Caco-2 (cell line): ENCODE data around the gene ADGRB2. TPM values are rescaled to one million over a fixed set of nuclear protein-coding genes. Genes with fewer than 3 reads are reported as not detected.

Experiments used
- BruUV-seq: library from RNA; stranded (reverse); fragments of 400-500 nt; replicated peaks from 2 replicates; lab custom pipeline; 2021; lab: Mats Ljungman, UMichigan
- CTCF ChIA-PET: fragments of 300-600 bp; sonication (Branson Sonifier 250); formaldehyde crosslinking; loops from one replicate; lab custom pipeline; 2022; ENCODE audit warnings: antibody characterized with exemption; lab: Charles Lee
- POLR2A ChIA-PET: fragments of 300-600 bp; sonication (Branson Sonifier 250); formaldehyde crosslinking; loops from one replicate; lab custom pipeline; 2022; ENCODE audit warnings: antibody characterized with exemption; lab: Charles Lee
- DNase-seq, 2 experiments: peaks; one replicate each; pipeline versions ENCODE4 v3.0.0 to v3.0.0-alpha.2; 2020 to 2022
- H3K27me3 ChIP-seq: replicated peaks from 2 replicates; pipeline ENCODE4 v1.6.0; 2011; ENCODE audit warnings: low read length; ENCODE audit not compliant: control insufficient read depth, insufficient read depth
- H3K36me3 ChIP-seq: 2 replicates; pipeline ENCODE4 v1.5.1; 2011; ENCODE audit warnings: low read length; ENCODE audit not compliant: control insufficient read depth, insufficient read depth
- H3K4me1 ChIP-seq: fragments of 250-450 bp; sonication (Bioruptor Pico); 2 replicates; pipeline ENCODE4 v1.5.1; 2020; ENCODE audit warnings: mild to moderate bottlenecking
- H3K4me3 ChIP-seq: 2 replicates; pipeline ENCODE4 v1.5.1; 2011; ENCODE audit warnings: low read depth, mild to moderate bottlenecking, control low read depth, low read length
- H3K9me3 ChIP-seq: fragments of 250-450 bp; sonication (Bioruptor Pico); 2 replicates; pipeline ENCODE4 v1.5.1; 2020; ENCODE audit warnings: mild to moderate bottlenecking, moderate library complexity
- H3K27ac Mint-ChIP-seq: one replicate; pipeline ENCODE4 v1.8.0; 2022; ENCODE audit warnings: mixed read lengths; ENCODE audit not compliant: unreplicated experiment
- H3K27me3 Mint-ChIP-seq: one replicate; pipeline ENCODE4 v1.8.0; 2022; ENCODE audit warnings: mixed read lengths; ENCODE audit not compliant: insufficient read depth, unreplicated experiment
- H3K36me3 Mint-ChIP-seq: one replicate; pipeline ENCODE4 v1.8.0; 2022; ENCODE audit warnings: mild to moderate bottlenecking, mixed read lengths; ENCODE audit not compliant: insufficient read depth, unreplicated experiment
- H3K4me1 Mint-ChIP-seq: one replicate; pipeline ENCODE4 v1.8.0; 2022; ENCODE audit warnings: low read depth, mixed read lengths; ENCODE audit not compliant: unreplicated experiment
- H3K4me3 Mint-ChIP-seq: one replicate; pipeline ENCODE4 v1.8.0; 2022; ENCODE audit warnings: mild to moderate bottlenecking, moderate library complexity, mixed read lengths; ENCODE audit not compliant: unreplicated experiment
- H3K9me3 Mint-ChIP-seq: one replicate; pipeline ENCODE4 v1.8.0; 2022; ENCODE audit warnings: mixed read lengths; ENCODE audit not compliant: unreplicated experiment
- intact Hi-C: fragments of 100-400 bp; cut with micrococcal nuclease; formaldehyde crosslinking; loops from one replicate; pipeline ENCODE4 v1.10.0; 2022; ENCODE audit not compliant: unreplicated experiment
- total RNA-seq: library from RNA; stranded (reverse); gene quantifications from 2 replicates; pipeline ENCODE4 v1.2.3, GENCODE V29; 2022
- TF ChIP-seq, protein P1 (sequence below), 2 experiments: fragments of 200-600 bp in 1 of 2; IDR thresholded peaks; 1 replicate in 1 of 2; 2 replicates in 1 of 2; pipeline versions ENCODE4 v1.5.1 to v1.8.0; 2011 to 2022; ENCODE audit warnings: antibody characterized with exemption in 1 of 2, control low read depth in 1 of 2, inconsistent platforms in 1 of 2, low read depth in 1 of 2, low read length in 1 of 2, mild to moderate bottlenecking in 1 of 2, moderate library complexity in 1 of 2; ENCODE audit not compliant: insufficient read depth in 1 of 2, severe bottlenecking in 1 of 2, unreplicated experiment in 1 of 2

The ADGRB2 gene
- total RNA-seq, 1 experiment from 2014 or later: 2.2 TPM

DNA sequence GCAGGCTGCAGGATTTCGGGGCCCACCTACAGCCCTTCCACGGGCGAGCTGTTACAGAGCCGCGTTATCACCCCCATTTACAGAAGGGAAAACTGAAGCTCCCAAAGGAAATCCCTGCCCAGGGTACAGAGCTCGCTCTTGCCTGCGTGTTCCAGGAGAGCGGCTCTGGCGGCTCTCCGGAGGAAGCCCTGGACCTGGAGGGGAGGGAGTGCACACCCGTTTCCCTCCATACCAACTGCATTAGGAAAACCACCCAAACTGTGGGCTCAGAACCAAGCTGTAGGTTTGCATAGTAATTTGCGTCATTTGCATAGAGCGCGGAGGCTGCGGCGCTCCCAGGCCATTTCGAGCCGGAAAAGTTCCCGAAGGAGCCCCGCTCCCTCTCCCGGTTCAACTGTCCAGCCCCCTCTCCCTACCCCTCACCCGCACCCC, 24.7 kb upstream of the ADGRB2 start:
- ChIA-PET POLR2A (interaction anchor here (0.6 to 1.5 kb wide), 5 partner anchors 156 to 610 kb away, joined by 3 to 5 read pairs (median 4); no protein-coding TSS in a partner anchor), CTCF (interaction anchor here (0.6 to 2.0 kb wide), 32 partner anchors 9 to 603 kb away, joined by 3 to 36 read pairs (median 5); partner anchors contain the start of genes COL16A1, KHDRBS1, PEF1 and PTP4A2)

DNA sequence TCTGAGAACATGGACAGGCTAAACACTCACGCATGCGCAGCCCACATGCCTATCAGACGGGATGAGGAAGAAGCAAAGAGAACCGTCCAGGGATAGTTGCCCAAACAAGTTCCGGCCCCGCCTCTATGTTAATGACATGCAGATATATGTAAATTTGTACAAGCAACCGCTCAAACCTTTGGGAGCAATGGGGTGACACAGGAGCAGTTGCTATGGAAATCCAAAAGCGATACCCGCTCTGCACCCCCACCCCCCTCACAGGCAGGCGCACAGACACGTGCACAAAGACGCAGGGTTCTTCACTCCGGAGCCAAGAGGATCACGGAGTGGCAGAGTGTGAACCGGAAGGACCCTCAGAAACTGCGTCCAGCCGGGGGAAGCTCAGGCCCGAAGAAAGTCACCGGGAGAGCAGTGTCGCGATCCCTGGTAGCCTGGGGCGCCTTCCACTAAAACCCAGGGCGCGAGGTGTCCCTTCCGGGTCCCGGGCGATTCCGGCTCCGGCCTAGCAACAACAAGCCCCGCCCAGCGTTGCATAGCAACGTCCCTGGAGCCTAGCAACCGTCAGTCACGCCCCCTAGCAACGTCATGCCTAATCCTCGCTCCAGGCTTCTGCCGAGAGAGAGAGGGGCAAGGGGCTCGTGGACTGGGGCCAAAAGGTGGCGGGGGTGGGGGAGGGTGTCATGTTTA, 24.1 kb upstream of the ADGRB2 start:
- TF ChIP-seq, protein P1, sequence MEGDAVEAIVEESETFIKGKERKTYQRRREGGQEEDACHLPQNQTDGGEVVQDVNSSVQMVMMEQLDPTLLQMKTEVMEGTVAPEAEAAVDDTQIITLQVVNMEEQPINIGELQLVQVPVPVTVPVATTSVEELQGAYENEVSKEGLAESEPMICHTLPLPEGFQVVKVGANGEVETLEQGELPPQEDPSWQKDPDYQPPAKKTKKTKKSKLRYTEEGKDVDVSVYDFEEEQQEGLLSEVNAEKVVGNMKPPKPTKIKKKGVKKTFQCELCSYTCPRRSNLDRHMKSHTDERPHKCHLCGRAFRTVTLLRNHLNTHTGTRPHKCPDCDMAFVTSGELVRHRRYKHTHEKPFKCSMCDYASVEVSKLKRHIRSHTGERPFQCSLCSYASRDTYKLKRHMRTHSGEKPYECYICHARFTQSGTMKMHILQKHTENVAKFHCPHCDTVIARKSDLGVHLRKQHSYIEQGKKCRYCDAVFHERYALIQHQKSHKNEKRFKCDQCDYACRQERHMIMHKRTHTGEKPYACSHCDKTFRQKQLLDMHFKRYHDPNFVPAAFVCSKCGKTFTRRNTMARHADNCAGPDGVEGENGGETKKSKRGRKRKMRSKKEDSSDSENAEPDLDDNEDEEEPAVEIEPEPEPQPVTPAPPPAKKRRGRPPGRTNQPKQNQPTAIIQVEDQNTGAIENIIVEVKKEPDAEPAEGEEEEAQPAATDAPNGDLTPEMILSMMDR (IDR thresholded peaks at IDR 0.05; ENCODE audit: insufficient read depth in 1 of 2, low read depth in 1 of 2, low read length in 1 of 2, severe bottlenecking in 1 of 2, unreplicated experiment in 1 of 2): no peak
- Mint-ChIP-seq H3K4me3 (peak overlapping the region; percentile 74), H3K27ac (peak overlapping the region; percentile 90), H3K4me1 (no peaks in the 10 kb centered on the region), H3K27me3 (no peaks in the 10 kb centered on the region), H3K9me3 (no peaks in the 10 kb centered on the region), H3K36me3 (no peaks in the 10 kb centered on the region)
- 0 out of 2 replicates have a peak, but pooled peaks cover 7% of the 10 kb centered on the region for H3K4me1 ChIP-seq
- H3K9me3 ChIP-seq: no peaks in the 10 kb centered on the region
- intact Hi-C loops: loop anchor here (1.0 to 5.0 kb wide), 2 partner anchors 73 to 226 kb away; no protein-coding TSS in a partner anchor
- ChIA-PET CTCF (interaction anchor here (0.6 to 2.0 kb wide), 19 partner anchors 10 to 603 kb away, joined by 3 to 36 read pairs (median 7); partner anchors contain the start of genes KHDRBS1 and PEF1), POLR2A (interaction anchor here (0.6 to 1.5 kb wide), 4 partner anchors 156 to 609 kb away, joined by 3 to 5 read pairs (median 4); no protein-coding TSS in a partner anchor)
- BruUV-seq: no TSS peak
- H3K27me3 ChIP-seq: no peaks in the 10 kb centered on the region
- peak overlapping the region; percentile 54 for H3K4me3 ChIP-seq
- no peaks in the 10 kb centered on the region for H3K36me3 ChIP-seq
- DNase-seq: peak; percentile 91 to 94

More for the DNA sequence above, 24.7 kb upstream of the ADGRB2 start:
- Histone ChIP-seq H3K36me3 (no peaks in the 10 kb centered on the region), H3K27me3 (no peaks in the 10 kb centered on the region), H3K4me1 (0 out of 2 replicates have a peak, but pooled peaks cover 7% of the 10 kb centered on the region), H3K4me3 (peak overlapping the region; percentile 54), H3K9me3 (no peaks in the 10 kb centered on the region)
- DNase-seq: no peak
- H3K27me3 Mint-ChIP-seq: no peaks in the 10 kb centered on the region
- no peaks in the 10 kb centered on the region for H3K4me1 Mint-ChIP-seq
- peak overlapping the region; percentile 74 for H3K4me3 Mint-ChIP-seq
- intact Hi-C loops: loop anchor here (1.0 to 5.0 kb wide), 4 partner anchors 27 to 227 kb away; no protein-coding TSS in a partner anchor
- peak overlapping the region; percentile 90 for H3K27ac Mint-ChIP-seq
- TF ChIP-seq, protein P1 (IDR thresholded peaks at IDR 0.05; ENCODE audit: insufficient read depth in 1 of 2, low read depth in 1 of 2, low read length in 1 of 2, severe bottlenecking in 1 of 2, unreplicated experiment in 1 of 2): no peak
- H3K36me3 Mint-ChIP-seq: no peaks in the 10 kb centered on the region
- no TSS peak for BruUV-seq
- no peaks in the 10 kb centered on the region for H3K9me3 Mint-ChIP-seq

DNA sequence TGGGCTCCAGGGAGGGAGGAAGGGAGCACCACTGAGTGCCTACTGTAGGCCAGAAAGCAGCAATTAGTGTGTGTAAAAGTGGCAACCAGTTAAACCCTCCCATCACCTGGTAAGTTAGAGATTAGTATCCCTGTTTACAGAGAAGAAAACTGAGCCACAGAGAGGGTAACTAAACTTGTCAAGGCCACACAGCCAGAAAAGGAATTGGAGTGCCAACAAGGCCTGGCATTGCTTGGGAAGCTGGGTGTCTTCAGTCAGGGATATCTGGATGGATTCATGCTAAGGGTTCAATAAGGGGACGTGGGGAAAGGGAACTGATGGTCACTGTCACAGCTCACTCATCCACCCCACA, 23.6 kb upstream of the ADGRB2 start:
- Histone ChIP-seq H3K4me1 (0 out of 2 replicates have a peak, but pooled peaks cover 7% of the 10 kb centered on the region), H3K36me3 (no peaks in the 10 kb centered on the region), H3K9me3 (no peaks in the 10 kb centered on the region), H3K27me3 (no peaks in the 10 kb centered on the region), H3K4me3 (peak overlapping the region; percentile 54; the same call in 1 of the 2 replicates)
- Mint-ChIP-seq H3K4me1 (no peaks in the 10 kb centered on the region), H3K9me3 (no peaks in the 10 kb centered on the region), H3K36me3 (no peaks in the 10 kb centered on the region), H3K4me3 (peak overlapping the region; percentile 74), H3K27ac (peak overlapping the region; percentile 90), H3K27me3 (no peaks in the 10 kb centered on the region)
- CTCF ChIA-PET: interaction anchor here (0.6 kb wide), 1 partner anchor 368 kb away, joined by 3 read pairs; no protein-coding TSS in a partner anchor
- POLR2A ChIA-PET: interaction anchor here (1.3 kb wide), 1 partner anchor 226 kb away, joined by 3 read pairs; no protein-coding TSS in a partner anchor
- TF ChIP-seq, protein P1 (IDR thresholded peaks at IDR 0.05; ENCODE audit: insufficient read depth in 1 of 2, low read depth in 1 of 2, low read length in 1 of 2, severe bottlenecking in 1 of 2, unreplicated experiment in 1 of 2): no peak
- DNase-seq: peak in 1 of 2 experiments; percentile 5
- intact Hi-C loops: loop anchor here (1.0 to 5.0 kb wide), 2 partner anchors 72 to 225 kb away; no protein-coding TSS in a partner anchor
- BruUV-seq: TSS peak; percentile 82
